ENCODE results near the gene G6PC3.
"Not testable (repeated sequence)": the region's sequence is repeated elsewhere in the genome, so short reads cannot be mapped to it uniquely, and the experiment has no call there.

G6PC3 gene, protein sequence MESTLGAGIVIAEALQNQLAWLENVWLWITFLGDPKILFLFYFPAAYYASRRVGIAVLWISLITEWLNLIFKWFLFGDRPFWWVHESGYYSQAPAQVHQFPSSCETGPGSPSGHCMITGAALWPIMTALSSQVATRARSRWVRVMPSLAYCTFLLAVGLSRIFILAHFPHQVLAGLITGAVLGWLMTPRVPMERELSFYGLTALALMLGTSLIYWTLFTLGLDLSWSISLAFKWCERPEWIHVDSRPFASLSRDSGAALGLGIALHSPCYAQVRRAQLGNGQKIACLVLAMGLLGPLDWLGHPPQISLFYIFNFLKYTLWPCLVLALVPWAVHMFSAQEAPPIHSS

DNA sequence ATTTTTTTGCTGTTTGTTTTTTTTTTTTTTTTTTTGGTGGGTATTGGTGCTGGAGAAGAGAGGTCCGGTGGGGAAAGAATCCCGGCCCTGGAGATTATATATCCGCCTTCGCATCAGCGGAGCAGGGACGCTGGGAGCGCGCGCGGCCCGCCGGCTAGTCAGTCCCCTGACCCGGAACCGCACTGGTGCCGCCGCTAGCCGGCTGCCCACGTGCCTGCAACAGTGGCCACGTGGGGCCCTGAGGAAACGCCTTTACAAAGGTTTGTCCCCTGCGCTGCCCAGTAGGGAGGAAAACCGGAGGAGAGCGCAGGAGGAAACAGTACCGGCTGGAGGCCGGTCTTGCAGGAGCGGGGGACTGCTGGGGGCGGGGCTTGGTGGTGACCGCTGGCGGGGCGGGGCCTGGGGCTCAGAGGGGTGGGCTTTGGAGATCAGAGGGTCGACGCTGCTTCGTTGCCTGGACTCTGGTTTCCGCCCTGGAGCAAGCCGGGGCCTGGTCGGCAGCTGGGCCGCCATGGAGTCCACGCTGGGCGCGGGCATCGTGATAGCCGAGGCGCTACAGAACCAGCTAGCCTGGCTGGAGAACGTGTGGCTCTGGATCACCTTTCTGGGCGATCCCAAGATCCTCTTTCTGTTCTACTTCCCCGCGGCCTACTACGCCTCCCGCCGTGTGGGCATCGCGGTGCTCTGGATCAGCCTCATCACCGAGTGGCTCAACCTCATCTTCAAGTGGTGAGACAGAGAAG lies at the start of gene G6PC3:
Gene G6PC3 (plus strand): TSS at position 281 of the 743 bp plus-strand sequence. CDS start 231 bp downstream, at position 512.
- TF ChIP-seq, protein P1, sequence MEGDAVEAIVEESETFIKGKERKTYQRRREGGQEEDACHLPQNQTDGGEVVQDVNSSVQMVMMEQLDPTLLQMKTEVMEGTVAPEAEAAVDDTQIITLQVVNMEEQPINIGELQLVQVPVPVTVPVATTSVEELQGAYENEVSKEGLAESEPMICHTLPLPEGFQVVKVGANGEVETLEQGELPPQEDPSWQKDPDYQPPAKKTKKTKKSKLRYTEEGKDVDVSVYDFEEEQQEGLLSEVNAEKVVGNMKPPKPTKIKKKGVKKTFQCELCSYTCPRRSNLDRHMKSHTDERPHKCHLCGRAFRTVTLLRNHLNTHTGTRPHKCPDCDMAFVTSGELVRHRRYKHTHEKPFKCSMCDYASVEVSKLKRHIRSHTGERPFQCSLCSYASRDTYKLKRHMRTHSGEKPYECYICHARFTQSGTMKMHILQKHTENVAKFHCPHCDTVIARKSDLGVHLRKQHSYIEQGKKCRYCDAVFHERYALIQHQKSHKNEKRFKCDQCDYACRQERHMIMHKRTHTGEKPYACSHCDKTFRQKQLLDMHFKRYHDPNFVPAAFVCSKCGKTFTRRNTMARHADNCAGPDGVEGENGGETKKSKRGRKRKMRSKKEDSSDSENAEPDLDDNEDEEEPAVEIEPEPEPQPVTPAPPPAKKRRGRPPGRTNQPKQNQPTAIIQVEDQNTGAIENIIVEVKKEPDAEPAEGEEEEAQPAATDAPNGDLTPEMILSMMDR (IDR thresholded peaks at IDR 0.05; ENCODE audit: borderline replicate concordance, insufficient read depth, low read depth, low read length): no peak

DNA sequence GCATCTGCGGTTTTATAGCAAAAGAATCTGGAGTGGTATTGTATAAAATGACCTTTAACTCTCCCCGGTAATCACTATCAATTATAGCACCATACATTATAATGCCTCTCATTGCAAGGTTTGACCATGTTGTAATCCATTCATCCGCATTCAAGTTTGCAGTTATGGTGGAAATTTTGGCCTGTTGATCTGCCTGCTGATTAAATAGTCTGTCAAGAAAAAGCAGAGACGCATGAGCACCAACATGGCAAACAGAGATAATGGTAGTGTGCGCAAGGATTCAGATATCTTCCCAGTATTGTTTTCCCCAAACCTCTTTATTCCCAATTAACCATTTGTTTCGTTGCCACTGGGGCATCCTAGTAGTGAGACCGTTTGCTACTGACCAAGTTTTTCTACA lies 49.3 kb upstream of the G6PC3 start:
- not testable (repeated sequence) for H3K4me3 ChIP-seq (ENCODE audit: low read depth, low read length)

More for the DNA sequence above, at the start of gene G6PC3:
- H3K4me3 ChIP-seq (ENCODE audit: low read depth, low read length): peak within 1 kb of the TSS; percentile 78

DNA sequence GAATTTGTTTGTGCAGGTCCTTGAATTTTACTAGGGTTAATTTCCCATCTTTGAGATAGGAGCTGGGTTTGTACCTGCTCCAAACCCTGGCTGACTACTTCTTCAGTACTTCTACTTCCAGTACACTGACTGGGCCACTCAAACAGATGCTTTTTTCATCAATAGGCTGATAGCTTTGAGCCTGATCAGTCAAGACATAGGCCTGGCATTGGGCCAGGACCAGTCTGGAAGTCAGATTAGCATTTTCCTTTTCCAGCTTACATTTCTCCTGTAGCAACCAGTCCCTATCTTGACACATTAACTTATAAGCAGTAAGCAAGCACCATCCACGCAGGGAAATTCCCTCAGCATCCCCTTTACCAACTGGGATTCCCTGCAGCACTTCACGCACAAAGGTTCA lies 48.3 kb upstream of the G6PC3 start:
- H3K4me3 ChIP-seq (ENCODE audit: low read depth, low read length): no peak overlapping the region
- TF ChIP-seq, protein P1 (IDR thresholded peaks at IDR 0.05; ENCODE audit: borderline replicate concordance, insufficient read depth, low read depth, low read length): no peak

DNA sequence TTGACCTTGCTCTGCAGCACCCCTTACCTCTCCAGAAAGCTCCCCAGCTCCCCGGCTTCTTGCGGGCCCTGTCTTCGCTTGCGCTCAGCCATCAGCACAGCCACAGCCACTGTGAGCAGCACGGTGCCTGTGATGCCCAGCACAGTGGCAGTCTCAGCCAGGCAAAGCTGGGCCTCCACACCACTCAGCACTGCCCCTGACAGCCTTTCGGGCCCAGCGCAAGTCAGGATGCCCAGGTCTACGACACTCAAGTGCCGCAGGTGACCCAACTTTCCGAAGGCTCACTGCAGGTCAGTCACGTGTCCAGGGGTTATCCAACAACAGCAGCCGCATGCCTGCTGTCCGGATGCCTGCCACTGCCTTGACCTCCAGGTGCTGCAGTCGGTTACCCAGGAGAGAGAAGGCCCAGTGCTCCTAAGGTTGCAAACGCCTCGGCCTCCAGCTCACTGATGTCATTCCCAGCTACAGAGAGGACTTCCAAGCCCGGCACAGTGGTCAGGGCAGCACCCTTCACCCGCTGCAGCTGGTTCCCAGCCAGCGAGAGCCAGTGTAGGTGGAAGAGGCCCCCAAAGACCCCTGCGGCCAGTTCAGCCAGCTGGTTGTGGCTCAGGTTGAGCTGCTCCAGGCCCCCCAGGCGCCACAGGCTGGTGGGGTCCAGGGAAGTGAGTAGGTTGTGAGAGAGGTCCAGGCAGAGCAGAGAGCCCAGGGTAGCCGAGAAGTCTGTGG lies 46.8 kb upstream of the G6PC3 start:
- no peak overlapping the region for H3K4me3 ChIP-seq (ENCODE audit: low read depth, low read length)
- TF ChIP-seq, protein P1 (IDR thresholded peaks at IDR 0.05; ENCODE audit: borderline replicate concordance, insufficient read depth, low read depth, low read length): no peak

DNA sequence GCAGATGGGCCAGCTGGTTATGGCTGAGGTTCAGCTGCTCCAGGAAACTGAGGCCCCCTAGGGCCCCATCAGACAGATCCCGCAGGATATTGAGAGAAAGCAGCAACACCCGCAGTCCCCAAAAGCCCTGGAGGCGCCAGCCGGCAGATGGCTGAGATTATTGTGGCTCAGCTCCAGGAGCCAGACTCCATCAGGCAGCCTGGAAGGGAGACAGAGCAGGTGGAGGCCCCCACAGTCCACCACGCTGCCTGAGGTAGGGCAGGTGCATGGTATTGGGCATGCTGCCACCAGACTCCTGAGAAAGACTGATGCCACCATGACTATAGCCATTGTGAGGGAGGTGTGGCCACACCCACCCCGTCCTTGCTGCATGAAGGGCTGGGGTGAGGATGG lies 46.3 kb upstream of the G6PC3 start:
- TF ChIP-seq, protein P1 (IDR thresholded peaks at IDR 0.05; ENCODE audit: borderline replicate concordance, insufficient read depth, low read depth, low read length): no peak
- no peak overlapping the region for H3K4me3 ChIP-seq (ENCODE audit: low read depth, low read length)

DNA sequence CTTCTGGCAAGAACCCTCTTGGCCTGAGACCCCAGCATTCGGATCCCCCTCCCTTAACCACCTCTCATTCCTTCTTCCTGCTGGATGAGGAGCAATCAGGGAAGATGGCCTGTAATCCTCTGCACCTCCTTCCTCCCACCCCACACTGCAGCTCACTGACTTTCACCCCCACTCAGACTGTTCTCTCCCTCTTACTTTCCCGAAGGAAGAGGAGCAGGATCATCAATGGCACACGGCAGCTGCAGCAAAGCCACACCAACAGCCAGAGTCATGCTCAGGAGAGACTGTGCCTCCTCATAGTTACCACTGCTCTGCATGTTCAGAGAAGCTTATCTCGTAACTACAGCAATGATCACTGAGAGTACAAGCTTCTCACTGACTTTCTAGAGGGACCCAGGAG lies 45.7 kb upstream of the G6PC3 start:
- TF ChIP-seq, protein P1 (IDR thresholded peaks at IDR 0.05; ENCODE audit: borderline replicate concordance, insufficient read depth, low read depth, low read length): no peak
- H3K4me3 ChIP-seq (ENCODE audit: low read depth, low read length): no peak overlapping the region

DNA sequence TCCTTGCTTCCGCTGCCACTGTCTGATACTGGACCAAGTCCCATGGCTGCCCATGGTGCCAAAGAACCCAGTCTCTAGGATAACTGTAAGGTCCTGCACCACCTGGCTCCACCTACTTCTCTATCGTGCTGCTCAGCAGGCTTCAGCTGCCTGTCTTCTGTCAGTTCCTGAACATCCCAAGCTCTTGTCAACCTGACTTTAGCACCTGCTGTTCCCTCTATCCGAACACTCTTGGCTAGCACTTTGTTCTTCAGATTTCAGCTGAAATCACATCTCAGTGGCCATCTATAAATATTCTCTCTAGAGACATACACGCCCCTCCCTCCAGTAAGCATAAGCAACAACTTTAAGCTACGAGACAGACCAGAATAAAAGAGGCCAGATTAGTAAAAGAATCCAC lies 40.8 kb upstream of the G6PC3 start:
- TF ChIP-seq, protein P1 (IDR thresholded peaks at IDR 0.05; ENCODE audit: borderline replicate concordance, insufficient read depth, low read depth, low read length): no peak
- H3K4me3 ChIP-seq (ENCODE audit: low read depth, low read length): no peak overlapping the region

Data from GM12875 (cell line).